Inflammatory macrophage treated with lipopolysaccharide for 4 hours (primary cell): ENCODE measurements around the gene PHF2.

ENCODE experiments used
- DNase-seq: peaks from one replicate; pipeline ENCODE4 v3.0.0-alpha.2; 2020

Gene PHF2

GRCh38 chr9:93569621-93570174 lies 6.7 kb upstream of the PHF2 start:
- no peak for DNase-seq

GRCh38 chr9:93572221-93572620 lies 4.2 kb upstream of the PHF2 start:
- DNase-seq = peak; percentile 42

DNA sequence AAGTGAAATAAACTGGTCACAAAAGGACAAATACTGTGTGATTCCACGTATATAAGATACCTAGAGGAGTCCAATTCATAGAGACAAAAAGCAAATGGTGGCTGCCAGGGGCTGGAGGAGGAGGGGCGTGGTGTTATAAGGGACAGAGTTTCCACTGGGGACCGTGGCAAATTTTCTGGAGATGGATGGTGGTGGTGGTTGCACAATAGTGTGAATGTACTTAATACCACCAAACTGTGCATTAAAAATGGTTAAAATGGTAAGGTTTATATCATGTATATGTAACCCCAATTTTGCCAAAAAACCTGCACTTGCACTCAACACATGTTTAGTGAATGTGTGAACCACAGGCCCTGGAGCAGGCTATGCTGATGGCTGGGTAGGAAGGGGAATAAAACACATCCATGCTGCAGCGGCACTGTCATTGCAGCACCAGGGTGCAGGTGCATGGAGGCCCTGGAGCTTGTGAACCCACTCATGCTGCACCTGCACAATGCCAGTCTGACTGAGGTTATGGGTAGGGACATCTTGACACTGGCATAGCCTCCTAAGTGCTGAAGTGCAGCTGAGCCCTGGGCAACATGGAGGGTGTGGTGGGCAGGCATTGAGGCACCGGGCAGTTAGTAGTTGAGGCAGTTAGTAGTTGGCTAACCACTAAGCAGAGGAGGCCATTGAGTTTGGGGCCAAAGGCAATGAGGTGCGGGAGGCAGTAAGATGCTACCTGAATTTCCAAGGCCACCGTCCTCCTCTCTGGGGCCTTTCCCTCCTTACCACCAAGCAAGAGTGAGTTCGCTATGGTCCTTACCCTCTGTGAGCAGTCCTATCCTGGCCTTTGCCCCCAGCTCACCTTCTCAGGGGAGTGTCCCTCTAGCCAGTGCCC lies 3.5 kb upstream of the PHF2 start:
- no peak for DNase-seq

GRCh38 chr9:93573516-93573828 lies 2.9 kb upstream of the PHF2 start:
- no peak for DNase-seq

- no peak for DNase-seq
Measured at GRCh38 chr9:93574091-93574899, 2.1 kb upstream of the PHF2 start.

DNA sequence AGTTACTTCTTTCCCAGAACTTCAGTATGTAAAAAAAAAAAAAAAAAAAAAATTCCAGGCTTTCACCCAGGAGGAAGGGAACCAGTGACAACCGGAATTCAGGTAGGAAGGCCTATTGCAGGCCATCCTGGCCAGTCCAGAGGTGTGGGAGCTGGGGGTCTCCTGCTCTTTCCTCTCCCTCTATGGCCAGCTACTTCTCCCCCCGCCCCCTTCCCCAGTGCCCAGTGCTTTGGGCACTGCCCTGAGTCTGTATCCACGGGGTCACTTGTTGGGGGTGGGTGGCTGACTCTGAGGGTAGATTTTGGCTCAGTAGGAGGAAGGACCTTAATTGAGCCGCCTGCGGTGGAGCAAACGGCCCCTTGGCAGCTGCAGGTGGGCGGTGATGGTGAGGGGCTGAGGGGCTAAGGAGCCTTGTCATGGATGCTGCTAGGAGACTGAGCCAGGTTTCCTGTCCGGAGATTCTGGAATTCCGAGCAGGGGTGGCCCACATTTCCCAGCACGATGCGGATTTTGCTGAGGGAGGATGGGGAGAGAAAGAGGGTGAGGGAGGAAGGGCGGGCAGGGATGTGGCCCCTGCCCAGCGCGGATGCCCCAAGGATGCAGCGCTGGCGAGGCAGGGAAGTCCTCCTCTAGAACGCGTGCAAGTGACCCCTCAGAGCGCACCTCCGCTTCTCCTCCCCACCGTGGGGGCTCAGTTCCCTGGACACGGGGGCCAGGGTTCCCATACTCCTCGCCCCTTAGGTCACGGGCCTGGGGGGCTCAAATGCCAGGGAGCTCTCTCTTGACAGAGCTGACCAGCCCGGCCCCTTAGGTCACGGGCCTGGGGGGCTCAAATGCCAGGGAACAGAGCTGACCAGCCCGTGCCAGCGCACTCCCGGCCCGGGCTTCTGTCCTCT lies 1.2 kb upstream of the PHF2 start:
- DNase-seq = no peak

DNA sequence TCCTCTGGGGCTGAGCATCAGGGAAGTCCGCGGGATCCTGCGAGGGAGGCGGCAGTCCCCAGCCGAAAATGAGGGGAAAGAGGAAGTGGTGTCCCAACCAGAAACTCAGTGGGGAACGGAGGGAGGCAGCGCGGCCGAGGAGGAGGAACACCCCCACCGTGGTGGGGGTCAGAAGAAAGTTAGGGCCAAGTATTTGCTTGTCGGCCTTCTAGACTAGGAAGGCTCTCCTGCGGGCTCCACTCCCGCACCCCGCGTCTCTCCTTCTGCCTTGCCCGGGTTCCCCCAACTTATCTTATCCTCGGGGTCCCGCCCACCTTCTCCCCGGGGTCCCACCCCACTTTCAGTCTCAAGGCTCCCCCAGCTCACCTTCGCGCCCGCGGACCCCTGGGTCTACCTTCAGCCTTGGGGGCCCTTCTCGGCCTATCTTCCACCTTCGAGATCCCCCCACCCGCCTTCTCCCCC lies 557 bp upstream of the PHF2 start:
- DNase-seq = peak; percentile 83

DNA sequence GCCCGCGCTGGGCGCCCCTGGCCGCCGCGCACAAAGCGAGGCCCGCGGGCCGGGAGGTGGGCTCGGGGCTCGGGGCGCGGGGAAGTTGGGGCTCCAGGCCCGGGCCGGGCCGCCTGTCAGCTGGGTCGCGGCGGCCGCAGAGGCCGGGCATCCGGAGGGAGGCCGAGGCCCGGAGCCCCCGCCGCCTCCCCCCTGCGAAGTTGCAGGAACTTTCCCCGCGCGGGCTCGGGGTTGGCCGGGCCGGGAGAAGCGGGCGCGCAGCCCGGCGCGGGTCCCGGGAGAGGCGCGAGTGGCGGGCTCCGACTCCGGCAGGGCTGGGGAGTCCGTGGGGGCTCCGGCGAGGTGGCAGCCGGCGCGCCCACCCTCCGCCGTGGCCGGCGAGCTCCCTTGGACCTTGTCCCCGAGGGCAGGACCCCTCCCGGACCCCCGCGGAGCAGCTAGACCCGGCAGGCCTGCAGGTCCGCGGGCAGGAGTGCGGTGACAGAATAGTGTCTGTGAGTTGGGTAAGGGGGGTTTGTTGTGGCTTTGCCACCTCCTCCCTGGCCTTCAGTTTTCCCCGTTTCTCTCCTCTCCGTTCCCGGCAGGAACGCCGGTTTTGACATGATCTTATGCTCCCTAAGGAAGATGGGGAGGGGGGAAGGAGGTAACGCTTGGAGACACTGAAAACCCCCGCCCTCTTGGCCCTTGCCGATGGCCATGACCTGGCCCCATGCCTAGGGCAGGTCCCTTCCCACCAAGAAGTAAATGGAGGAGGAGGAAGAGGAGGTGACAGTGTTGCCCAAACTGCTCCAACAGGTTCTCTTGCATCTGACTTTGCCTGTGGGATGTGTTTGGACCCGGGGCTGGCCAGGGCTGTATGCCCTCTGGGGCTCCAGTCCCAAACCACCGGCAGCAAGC lies 942 bp downstream of the PHF2 start:
- peak; percentile 14 for DNase-seq

- DNase-seq = no peak
Measured at GRCh38 chr9:93577975-93578682, 1.7 kb downstream of the PHF2 start.

GRCh38 chr9:93578844-93579243 lies 2.5 kb downstream of the PHF2 start:
- no peak for DNase-seq

GRCh38 chr9:93579711-93580516 lies 3.5 kb downstream of the PHF2 start:
- DNase-seq = no peak

DNA sequence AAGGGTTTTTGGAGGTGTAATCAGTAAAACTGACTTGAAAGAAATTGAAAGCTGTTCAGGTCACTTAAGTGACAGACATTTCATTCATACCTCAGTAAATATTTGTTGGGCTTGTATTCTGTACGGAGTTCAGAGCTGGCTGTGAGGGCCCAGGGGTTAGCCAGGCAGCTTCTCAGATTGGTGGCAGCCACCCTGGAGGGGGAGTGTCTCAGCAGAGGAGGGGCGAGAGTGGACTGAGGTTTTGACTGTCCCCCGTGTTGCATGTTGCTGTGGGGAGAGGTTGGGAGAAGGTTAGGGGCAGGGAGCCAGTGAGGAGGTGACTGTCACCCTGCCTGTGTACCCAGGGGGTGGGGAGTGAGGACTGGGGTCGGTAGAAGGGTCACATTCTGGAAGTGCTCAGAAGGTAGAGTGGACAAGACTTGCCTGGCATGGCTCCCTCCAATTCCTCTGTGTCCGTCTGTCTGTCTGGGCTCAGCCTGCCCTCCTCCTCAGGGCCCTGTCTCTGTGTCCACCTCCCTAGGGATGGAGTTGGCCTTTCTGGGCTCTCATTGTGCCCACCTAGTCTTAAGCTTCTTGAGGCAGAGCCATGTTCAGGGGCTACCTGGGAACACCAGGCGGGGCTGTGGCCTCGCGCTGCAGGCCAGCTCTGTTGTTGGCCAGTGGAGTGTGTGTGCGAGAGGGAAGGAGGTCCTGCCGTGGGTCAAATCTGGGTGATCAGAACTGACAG lies 4.4 kb downstream of the PHF2 start:
- DNase-seq = no peak

DNA sequence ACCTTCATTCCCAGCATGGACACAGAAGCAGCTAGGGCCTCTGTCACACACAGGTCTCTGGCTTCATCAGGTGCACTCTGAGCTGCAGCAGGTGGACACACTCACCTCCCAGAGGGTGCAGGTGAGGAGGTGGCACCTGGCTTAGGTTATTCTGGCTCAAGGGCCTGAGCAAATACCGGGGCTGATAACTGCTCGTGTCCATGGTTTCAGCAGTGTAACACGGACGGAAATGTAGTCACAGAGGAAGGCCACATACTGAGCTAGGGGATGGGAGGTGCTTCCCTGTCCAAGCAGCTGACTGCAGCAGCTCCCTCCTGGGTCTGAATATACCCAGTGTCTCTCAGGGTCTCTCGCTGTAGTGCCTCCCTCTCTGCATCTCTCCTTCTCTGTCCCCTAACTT lies 5.7 kb downstream of the PHF2 start:
- no peak for DNase-seq

GRCh38 chr9:93582550-93582949 lies 6.2 kb downstream of the PHF2 start:
- DNase-seq = no peak

DNA sequence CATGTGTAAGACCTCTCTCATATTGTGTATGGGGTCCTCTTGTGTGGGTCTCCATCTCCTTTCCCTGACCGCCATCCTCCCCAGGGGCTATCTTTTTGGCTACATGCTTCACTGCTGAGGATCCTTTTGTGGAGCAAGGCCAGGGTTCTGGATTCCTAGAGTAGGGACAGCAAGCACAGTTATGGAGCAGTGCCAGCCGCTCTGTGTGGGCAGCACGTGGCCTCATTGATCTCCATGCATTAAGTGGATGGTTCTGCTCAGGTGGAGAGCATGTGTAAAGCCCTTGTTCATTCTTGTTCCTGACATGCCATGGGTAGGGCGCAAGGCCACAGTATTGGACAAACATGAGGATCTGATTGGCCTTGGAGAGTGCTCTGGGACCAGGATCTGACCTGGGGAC lies 8.9 kb downstream of the PHF2 start:
- DNase-seq = no peak

- DNase-seq = no peak
Measured at GRCh38 chr9:93585695-93586094, 9.3 kb downstream of the PHF2 start.

- no peak for DNase-seq
Measured at GRCh38 chr9:93586290-93587057, 10.1 kb downstream of the PHF2 start.

DNA sequence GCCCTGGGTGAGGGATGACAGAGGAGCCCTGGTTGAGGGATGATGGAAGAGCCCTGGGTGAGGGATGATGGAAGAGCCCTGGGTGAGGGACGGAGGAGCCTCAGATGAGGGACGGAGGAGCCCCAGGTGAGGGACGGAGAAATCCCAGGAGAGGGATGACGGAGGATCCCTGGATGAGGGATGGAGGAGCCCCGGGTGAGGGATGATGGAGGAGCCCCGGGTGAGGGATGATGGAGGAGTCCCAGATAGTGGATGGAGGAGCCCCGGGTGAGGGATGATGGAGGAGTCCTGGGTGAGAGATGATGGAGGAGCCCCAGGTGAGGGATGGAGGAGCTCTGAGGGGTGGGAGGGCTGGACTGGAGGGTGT lies 10.9 kb downstream of the PHF2 start:
- DNase-seq = no peak
